GM21390 (cell line): ENCODE measurements around the gene SPDYE8.
A peak's percentile ranks its signal among the peaks of the same experiment; 100 is the strongest.
"Not testable (repeated sequence)": the region's sequence is repeated elsewhere in the genome, so short reads cannot be mapped to it uniquely, and the experiment has no call there.

ENCODE experiments used
- ATAC-seq: cut with Tn5 transposase; IDR thresholded peaks from one replicate; pipeline ENCODE4 v1.9.1; 2021; ENCODE audit not compliant: unreplicated experiment

SPDYE8 gene

GRCh38 chr7:73029666-73030065 lies at the start of gene SPDYE8:
SPDYE8 (minus strand) TSS chr7:73029766; CDS start chr7:73027966, 1,800 bp downstream.
- not testable (repeated sequence) for ATAC-seq

GRCh38 chr7:73057811-73058210 lies 28.2 kb upstream of the SPDYE8 start, which contains the start of gene SPDYE11:
SPDYE11 (minus strand) TSS chr7:73057911; CDS start chr7:73056111, 1,800 bp downstream.
- not testable (repeated sequence) for ATAC-seq

GRCh38 chr7:73006491-73006890 lies 23.1 kb downstream of the SPDYE8 start:
- not testable (repeated sequence) for ATAC-seq

GRCh38 chr7:73005693-73006447 lies 23.7 kb downstream of the SPDYE8 start:
- ATAC-seq, result peak; percentile 76

GRCh38 chr7:73005356-73005692 lies 24.2 kb downstream of the SPDYE8 start:
- peak; percentile 85 for ATAC-seq

- not testable (repeated sequence) for ATAC-seq
These were observed 31.6 kb downstream of the SPDYE8 start for GRCh38 chr7:72997887-72998468.

GRCh38 chr7:72997447-72997846 lies 32.1 kb downstream of the SPDYE8 start:
- not testable (repeated sequence) for ATAC-seq

- not testable (repeated sequence) for ATAC-seq
These were observed 34.1 kb downstream of the SPDYE8 start for GRCh38 chr7:72995484-72995883.

GRCh38 chr7:72990146-72990913 lies 39.2 kb downstream of the SPDYE8 start:
- ATAC-seq, result not testable (repeated sequence)

- ATAC-seq, result not testable (repeated sequence)
These were observed 47.5 kb downstream of the SPDYE8 start for GRCh38 chr7:72982084-72982483.

GRCh38 chr7:72980382-72980781 lies 49.2 kb downstream of the SPDYE8 start:
- ATAC-seq, result not testable (repeated sequence)

- not testable (repeated sequence) for ATAC-seq
These were observed 53.1 kb downstream of the SPDYE8 start for GRCh38 chr7:72976434-72976833.

- not testable (repeated sequence) for ATAC-seq
These were observed 53.8 kb downstream of the SPDYE8 start for GRCh38 chr7:72975656-72976286.

GRCh38 chr7:72974781-72975180 lies 54.8 kb downstream of the SPDYE8 start:
- not testable (repeated sequence) for ATAC-seq

GRCh38 chr7:72971505-72971904 lies 58.1 kb downstream of the SPDYE8 start:
- not testable (repeated sequence) for ATAC-seq
